HepG2 (cell line): ENCODE data around the gene MTSS2. TPM values are rescaled to one million over a fixed set of nuclear protein-coding genes. Genes with fewer than 3 reads are reported as not detected.
A peak's percentile ranks its signal among the peaks of the same experiment; 100 is the strongest.

Source experiments
- ATAC-seq: fragments of 200-7000 bp; cut with Tn5 transposase; 3 replicates; pipeline ENCODE4 v1.9.1; 2020; ENCODE audit warnings: mild to moderate bottlenecking, moderate library complexity
- BruUV-seq: library from RNA; stranded (reverse); fragments of 400-500 nt; replicated peaks from 2 replicates; lab custom pipeline; 2021; lab: Mats Ljungman, UMichigan
- CTCF ChIA-PET: fragments of 300-600 bp; formaldehyde crosslinking; extraction: SDS; loops from one replicate; lab custom pipeline; 2021; ENCODE audit warnings: low total read pairs, inconsistent platforms, low intra/inter-chr PET ratio; lab: Yijun Ruan, JAX
- POLR2A ChIA-PET: fragments of 350-600 bp; sonication (Branson Sonifier 250); formaldehyde crosslinking; loops from one replicate; lab custom pipeline; 2020; ENCODE audit warnings: antibody characterized with exemption, inconsistent platforms; lab: Yijun Ruan, JAX
- DNase-seq: peaks from one replicate; pipeline ENCODE4 v3.0.0-alpha.2; 2015; ENCODE audit warnings: low spot score
- FAIRE-seq: peaks from 3 replicates; lab custom pipeline; 2011; peaks lifted over from hg19 to GRCh38; lab: Jason Lieb, UNC
- H2AFZ ChIP-seq: one replicate; pipeline ENCODE4 v1.6.1; 2011; ENCODE audit warnings: low read length, inconsistent platforms
- H3K27ac ChIP-seq: fragments of 300-600 bp; 3 replicates; pipeline ENCODE4 v1.8.0; 2011; ENCODE audit warnings: mixed run types, mild to moderate bottlenecking, mixed read lengths, low read length, inconsistent platforms; ENCODE audit not compliant: insufficient read depth; ENCODE audit errors: extremely low read length
- H3K27me3 ChIP-seq, 2 experiments: fragments of 200-600 bp in 1 of 2; 2 replicates in 1 of 2; 3 replicates in 1 of 2; pipeline versions ENCODE4 v1.6.0 to v1.8.0; 2011; ENCODE audit warnings: low read length in 2 of 2, mild to moderate bottlenecking in 2 of 2, moderate library complexity in 2 of 2, inconsistent platforms in 1 of 2; ENCODE audit not compliant: insufficient read depth in 2 of 2, control insufficient read depth in 1 of 2
- H3K36me3 ChIP-seq, 2 experiments: fragments of 200-600 bp in 1 of 2; replicated peaks in 1 of 2; 2 replicates in 1 of 2; 3 replicates in 1 of 2; pipeline versions ENCODE4 v1.5.1 to v1.8.0; 2011; ENCODE audit warnings: low read length in 2 of 2, inconsistent platforms in 1 of 2; ENCODE audit not compliant: insufficient read depth in 2 of 2, control insufficient read depth in 1 of 2
- H3K4me1 ChIP-seq: 2 replicates; pipeline ENCODE4 v1.5.1; 2012; ENCODE audit warnings: low read length, inconsistent platforms; ENCODE audit not compliant: insufficient read depth
- H3K4me2 ChIP-seq: 2 replicates; pipeline ENCODE4 v1.6.0; 2011; ENCODE audit warnings: low read depth, low read length, inconsistent platforms
- H3K4me3 ChIP-seq, 3 experiments: fragments of 200-600 bp in 1 of 3; sonication (generic), shearing (Covaris generic) in 1 of 3; replicated peaks in 1 of 3; 2 replicates each; pipeline ENCODE4 v1.5.1; 2011 to 2016; ENCODE audit warnings: low read length in 3 of 3, inconsistent platforms in 2 of 3, low read depth in 2 of 3, mild to moderate bottlenecking in 2 of 3, control low read depth in 1 of 3, mixed read lengths in 1 of 3; ENCODE audit not compliant: insufficient read depth in 1 of 3
- H3K79me2 ChIP-seq: one replicate; pipeline ENCODE4 v1.6.1; 2011; ENCODE audit warnings: low read length, inconsistent platforms; ENCODE audit not compliant: insufficient read depth
- H3K9ac ChIP-seq: 2 replicates; pipeline ENCODE4 v1.6.0; 2011; ENCODE audit warnings: mild to moderate bottlenecking, low read depth, low read length, inconsistent platforms; ENCODE audit not compliant: insufficient read depth
- H3K9me3 ChIP-seq: 2 replicates; pipeline ENCODE4 v1.5.1; 2012; ENCODE audit warnings: mild to moderate bottlenecking, low read length
- H4K20me1 ChIP-seq: 2 replicates; pipeline ENCODE4 v1.6.0; 2011; ENCODE audit warnings: inconsistent platforms, mild to moderate bottlenecking, low read length, moderate library complexity; ENCODE audit not compliant: insufficient read depth
- ARNT2 ChIP-seq: sonication (generic); formaldehyde crosslinking; IDR thresholded peaks from 2 replicates; pipeline ENCODE4 v1.8.0; 2022; ENCODE audit warnings: mild to moderate bottlenecking, low read depth, missing genetic modification reagents, moderate library complexity
- CTCF ChIP-seq: sonication (generic); formaldehyde crosslinking; IDR thresholded peaks from 2 replicates; pipeline ENCODE4 v1.5.0; 2020; ENCODE audit warnings: mild to moderate bottlenecking, missing genetic modification reagents, moderate library complexity
- FIP1L1 ChIP-seq: fragments of 200-400 bp; formaldehyde crosslinking; IDR thresholded peaks from 2 replicates; pipeline ENCODE4 v1.6.1; 2018; ENCODE audit warnings: low read depth, mild to moderate bottlenecking, low read length, moderate library complexity, borderline replicate concordance; ENCODE audit not compliant: insufficient read depth
- HES4 ChIP-seq: sonication (generic); formaldehyde crosslinking; IDR thresholded peaks from 2 replicates; pipeline ENCODE4 v1.9.0; 2021; ENCODE audit warnings: mild to moderate bottlenecking, missing genetic modification reagents, borderline replicate concordance
- IRX3 ChIP-seq: sonication (generic); formaldehyde crosslinking; IDR thresholded peaks from 2 replicates; pipeline ENCODE4 v1.8.1; 2023; ENCODE audit warnings: mild to moderate bottlenecking, low read depth, missing genetic modification reagents, borderline replicate concordance
- MBNL3 ChIP-seq: fragments of 250-450 bp; sonication (Bioruptor Pico); conservative IDR thresholded peaks from 2 replicates; pipeline ENCODE4 v1.8.0; 2022; ENCODE audit warnings: mild to moderate bottlenecking, inconsistent platforms
- RFX3 ChIP-seq: IDR thresholded peaks from 2 replicates; pipeline ENCODE4 v1.6.1; 2016; ENCODE audit warnings: missing biosample characterization, missing genetic modification reagents
- SATB2 ChIP-seq: sonication (generic); formaldehyde crosslinking; IDR thresholded peaks from 2 replicates; pipeline ENCODE4 v1.5.0; 2020; ENCODE audit warnings: missing genetic modification reagents
- SMC3 ChIP-seq: IDR thresholded peaks from 2 replicates; pipeline ENCODE4 v1.6.1; 2011; ENCODE audit warnings: low read length, improper control_type of control experiment
- UBTF ChIP-seq: sonication (generic); formaldehyde crosslinking; IDR thresholded peaks from 2 replicates; pipeline ENCODE4 v1.4.0; 2020; ENCODE audit warnings: mild to moderate bottlenecking, missing genetic modification reagents
- ZBTB4 ChIP-seq: sonication (generic); formaldehyde crosslinking; IDR thresholded peaks from 2 replicates; pipeline ENCODE4 v1.4.0; 2020; ENCODE audit warnings: missing genetic modification reagents, mild to moderate bottlenecking, borderline replicate concordance
- ZFX ChIP-seq: sonication (generic); formaldehyde crosslinking; IDR thresholded peaks from 2 replicates; pipeline ENCODE4 v1.4.0; 2020; ENCODE audit warnings: mild to moderate bottlenecking, low read depth, missing genetic modification reagents, moderate library complexity
- ZFY ChIP-seq: sonication (generic); formaldehyde crosslinking; IDR thresholded peaks from 2 replicates; pipeline ENCODE4 v1.4.0; 2020; ENCODE audit warnings: missing genetic modification reagents
- ZMAT5 ChIP-seq: sonication (generic); formaldehyde crosslinking; IDR thresholded peaks from 2 replicates; pipeline ENCODE4 v1.5.0; 2020; ENCODE audit warnings: mild to moderate bottlenecking, low read depth, missing genetic modification reagents, borderline replicate concordance
- WGBS: methylation state at CpG from one replicate; pipeline ENCODE4 v1.1.6; 2017; ENCODE audit warnings: low lambda C conversion rate; 5-methylcytosine and 5-hydroxymethylcytosine counted together
- in situ Hi-C: cut with HindIII; loops from 2 replicates; pipeline ENCODE4 v1.10.0; 2017; ENCODE audit warnings: low pct_unique_long_range_greater_than_20kb; ENCODE audit not compliant: extremely low pct_ligation_motif_present
- intact Hi-C: fragments of 100-400 bp; cut with micrococcal nuclease; formaldehyde crosslinking; loops from one replicate; pipeline ENCODE4 v1.10.0; 2022; ENCODE audit not compliant: unreplicated experiment
- polyA plus RNA-seq, 8 experiments: library from polyadenylated mRNA; depleted of rRNA in 3 of 8; stranded (reverse) in 7 of 8; unstranded in 1 of 8; fragments of >200 nt; fragmentation: Illumina TruSeq in 4 of 8; extraction: Trizol in 4 of 8; gene quantifications; 2 replicates each; pipeline versions ENCODE4 v1.2.1 to v1.2.3, GENCODE V29; 2011 to 2016; ENCODE audit warnings: low read depth in 4 of 8, missing spikeins in 1 of 8, mixed read lengths in 1 of 8; ENCODE audit not compliant: insufficient read depth in 1 of 8
- total RNA-seq, 5 experiments: library from RNA; depleted of rRNA; stranded (reverse); fragments of >200 nt; fragmentation: Illumina TruSeq; extraction: Trizol; gene quantifications; 2 replicates each; pipeline ENCODE4 v1.2.3, GENCODE V29; 2016; ENCODE audit warnings: low read depth in 1 of 5

MTSS2 gene
- total and polyA plus RNA-seq, 2 of the 13 experiments (the other 11 are each of a cell fraction or from before 2014, with no cell fraction given) = 132 to 242 TPM

- DNase-seq (peak; percentile 79), FAIRE-seq (peak; percentile 90), ATAC-seq (peak; percentile 91)
- Histone ChIP-seq H3K9ac (peak overlapping the region; percentile 52), H3K79me2 (no peaks in the 10 kb centered on the region), H3K36me3 (peaks cover 2 to 5% of the 10 kb centered on the region in 2 experiments; a peak in 2 of 5 replicates), H3K4me3 (peak overlapping the region in 1 of 3 experiments; percentile 21; a peak in 1 of 6 replicates), H2AFZ (no peak overlapping the region), H3K4me2 (peak overlapping the region; percentile 63), H3K27ac (peak overlapping the region; percentile 31), H3K4me1 (peaks cover 52% of the 10 kb centered on the region), H3K9me3 (no peaks in the 10 kb centered on the region), H3K27me3 (no peaks in the 10 kb centered on the region), H4K20me1 (no peaks in the 10 kb centered on the region)
- no TSS peak for BruUV-seq
- intact Hi-C loops (loop anchor here (1.0 to 2.0 kb wide), 4 partner anchors 16 to 68 kb away; partner anchors contain the start of gene MTSS2), in situ Hi-C loops (no loop called here)
- 55% methylated on average over 12 of the region's 16 CpGs for WGBS
- CTCF ChIA-PET = interaction anchor here (1.6 to 2.9 kb wide), 2 partner anchors 35 to 68 kb away, joined by 16 to 27 read pairs; no protein-coding TSS in a partner anchor
- POLR2A ChIA-PET = interaction anchor here (0.7 to 7.0 kb wide), 15 partner anchors 8 to 68 kb away, joined by 3 to 134 read pairs (median 6); partner anchors contain the start of gene MTSS2
- no peak for TF ChIP-seq SATB2
- TF ChIP-seq FIP1L1 = 0 out of 2 replicates have a peak, but pooled peaks have one; percentile 18
- peak; percentile 56; the same call in 1 of the 2 replicates for TF ChIP-seq ZFY (CRISPR knock-in tag)
- peak; percentile 43 for TF ChIP-seq CTCF (CRISPR knock-in tag)
- TF ChIP-seq RFX3 (CRISPR knock-in tag) = no peak
- TF ChIP-seq SMC3 = peak; percentile 48
- peak; percentile 21 for TF ChIP-seq ZFX (CRISPR knock-in tag)
- TF ChIP-seq IRX3 (CRISPR knock-in tag) = no peak
- TF ChIP-seq ZMAT5 (CRISPR knock-in tag) = no peak
- TF ChIP-seq MBNL3 (CRISPR knock-in tag) = no peak
- peak; percentile 5; the same call in 1 of the 2 replicates for TF ChIP-seq ZBTB4
- TF ChIP-seq UBTF (CRISPR knock-in tag) = 0 out of 2 replicates have a peak, but pooled peaks have one; percentile 11
- TF ChIP-seq HES4 (CRISPR knock-in tag) = no peak
- 0 out of 2 replicates have a peak, but pooled peaks have one; percentile 52 for TF ChIP-seq ARNT2
Observed at GRCh38 chr16:70703041-70703834, 17.4 kb upstream of the MTSS2 start.
